Mucosa of descending colon (tissue), 3 donors: ENCODE data around the gene SLC6A3. TPM values are rescaled to one million over a fixed set of nuclear protein-coding genes. Genes with fewer than 3 reads are reported as not detected.
A peak's percentile ranks its signal among the peaks of the same experiment; 100 is the strongest.
"Not testable (repeated sequence)": the region's sequence is repeated elsewhere in the genome, so short reads cannot be mapped to it uniquely, and the experiment has no call there.

ENCODE experiments used
- ATAC-seq: fragments of 200-7000 bp; cut with Tn5 transposase; one replicate; pipeline ENCODE4 v1.9.1; 2020; ENCODE audit warnings: mild to moderate bottlenecking, moderate library complexity
- DNase-seq, 3 donors: peaks; one replicate each; pipeline ENCODE4 v3.0.0-alpha.2; 2020
- H3K36me3 ChIP-seq: fragments of 200-600 bp; one replicate; pipeline ENCODE4 v1.8.0; 2021; ENCODE audit warnings: low read depth, mild to moderate bottlenecking
- H3K4me1 ChIP-seq: fragments of 200-600 bp; one replicate; pipeline ENCODE4 v1.8.0; 2021; ENCODE audit warnings: low read depth, mild to moderate bottlenecking
- H3K4me3 ChIP-seq: fragments of 200-600 bp; one replicate; pipeline ENCODE4 v1.8.0; 2021; ENCODE audit warnings: mild to moderate bottlenecking
- H3K9me3 ChIP-seq: fragments of 200-600 bp; one replicate; pipeline ENCODE4 v1.8.0; 2021; ENCODE audit warnings: mild to moderate bottlenecking
- intact Hi-C, 2 donors: fragments of 100-400 bp; cut with DNase I in 1 of 2; cut with micrococcal nuclease in 1 of 2; formaldehyde crosslinking; loops; one replicate each; pipeline versions ENCODE4 v1.11.0 to v1.11.1; 2022; cut with DNase I, micrococcal nuclease
- total RNA-seq, 3 donors: library from RNA; stranded (reverse); fragmentation: NEBNext Ultra II Directional in 2 of 3; extraction: Animal tissue kit (Norgen Biotek cat#: 25700) in 2 of 3; gene quantifications; one replicate each; pipeline versions ENCODE4 v1.2.1 to v1.2.4, GENCODE V29; 2021 to 2023
- TF ChIP-seq, protein P1 (sequence below): fragments of 200-600 bp; IDR thresholded peaks from one replicate; pipeline ENCODE4 v1.8.0; 2022; ENCODE audit warnings: antibody characterized with exemption, mild to moderate bottlenecking
- donor health status: DM: no; HTN: no; CAD: no; lungs with moderate emphysema.
- donor health status: DM: no; HTN: no; CAD: no.
- donor health status: DM: no; HTN: yes; CAD: no.

SLC6A3 gene
- total RNA-seq, 3 donors from 2014 or later = not detected

DNA sequence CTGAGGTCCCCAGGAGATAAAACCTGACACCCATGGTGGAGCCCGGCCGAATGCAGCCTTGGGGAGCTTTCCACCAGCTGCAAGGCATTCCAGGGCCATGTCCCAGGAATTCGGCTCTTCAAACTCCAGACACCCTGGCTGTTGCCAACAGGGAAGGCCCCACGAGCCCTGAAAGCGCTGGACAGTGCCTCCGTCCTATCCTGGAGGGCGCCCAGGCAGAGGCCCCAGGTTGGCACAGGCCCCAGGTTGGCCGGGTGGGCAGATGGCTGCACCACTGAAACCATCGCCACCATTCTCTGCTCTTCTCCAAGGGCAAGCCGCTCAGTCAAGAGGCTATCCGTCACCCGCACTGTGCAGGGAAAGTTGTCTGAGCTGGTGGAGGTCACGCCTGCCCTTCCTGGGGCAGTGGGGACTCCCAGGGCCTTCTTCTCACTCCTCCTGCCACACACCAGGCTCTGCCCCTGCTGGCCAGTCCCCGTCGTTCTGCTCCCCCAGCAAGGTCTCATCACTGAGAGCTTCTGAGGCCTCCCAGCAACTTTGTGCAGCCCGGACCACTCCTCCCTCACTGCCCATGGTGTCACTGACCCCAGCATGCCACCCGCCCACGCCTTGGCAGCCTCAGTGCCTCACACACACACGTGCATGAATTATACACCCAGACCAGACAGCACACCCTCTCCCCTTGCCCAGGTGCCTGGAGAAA, 21.2 kb downstream of the SLC6A3 start:
- Histone ChIP-seq H3K4me3 (no peak overlapping the region), H3K9me3 (peaks cover 21% of the 10 kb centered on the region), H3K4me1 (no peaks in the 10 kb centered on the region), H3K36me3 (no peaks in the 10 kb centered on the region)
- DNase-seq (peak in 1 of 3 donors; percentile 16), ATAC-seq (no peak)
- TF ChIP-seq, protein P1, sequence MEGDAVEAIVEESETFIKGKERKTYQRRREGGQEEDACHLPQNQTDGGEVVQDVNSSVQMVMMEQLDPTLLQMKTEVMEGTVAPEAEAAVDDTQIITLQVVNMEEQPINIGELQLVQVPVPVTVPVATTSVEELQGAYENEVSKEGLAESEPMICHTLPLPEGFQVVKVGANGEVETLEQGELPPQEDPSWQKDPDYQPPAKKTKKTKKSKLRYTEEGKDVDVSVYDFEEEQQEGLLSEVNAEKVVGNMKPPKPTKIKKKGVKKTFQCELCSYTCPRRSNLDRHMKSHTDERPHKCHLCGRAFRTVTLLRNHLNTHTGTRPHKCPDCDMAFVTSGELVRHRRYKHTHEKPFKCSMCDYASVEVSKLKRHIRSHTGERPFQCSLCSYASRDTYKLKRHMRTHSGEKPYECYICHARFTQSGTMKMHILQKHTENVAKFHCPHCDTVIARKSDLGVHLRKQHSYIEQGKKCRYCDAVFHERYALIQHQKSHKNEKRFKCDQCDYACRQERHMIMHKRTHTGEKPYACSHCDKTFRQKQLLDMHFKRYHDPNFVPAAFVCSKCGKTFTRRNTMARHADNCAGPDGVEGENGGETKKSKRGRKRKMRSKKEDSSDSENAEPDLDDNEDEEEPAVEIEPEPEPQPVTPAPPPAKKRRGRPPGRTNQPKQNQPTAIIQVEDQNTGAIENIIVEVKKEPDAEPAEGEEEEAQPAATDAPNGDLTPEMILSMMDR = no peak
- intact Hi-C loops = no loop called here

DNA sequence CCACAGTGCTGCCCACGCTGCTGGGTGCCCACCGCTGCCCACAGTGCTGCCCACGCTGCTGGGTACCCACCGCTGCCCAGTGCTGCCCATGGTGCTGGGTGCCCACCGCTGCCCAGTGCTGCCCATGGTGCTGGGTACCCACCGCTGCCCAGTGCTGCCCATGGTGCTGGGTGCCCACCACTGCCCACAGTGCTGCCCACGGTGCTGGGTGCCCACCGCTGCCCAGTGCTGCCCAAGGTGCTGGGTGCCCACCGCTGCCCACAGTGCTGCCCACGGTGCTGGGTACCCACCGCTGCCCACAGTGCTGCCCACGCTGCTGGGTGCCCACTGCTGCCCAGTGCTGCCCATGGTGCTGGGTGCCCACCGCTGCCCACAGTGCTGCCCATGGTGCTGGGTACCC, 22.7 kb downstream of the SLC6A3 start:
- H3K36me3 ChIP-seq, H3K9me3 ChIP-seq, H3K4me1 ChIP-seq, H3K4me3 ChIP-seq, intact Hi-C loops, ATAC-seq: not testable (repeated sequence)
- DNase-seq = peak in 1 of 3 donors; percentile 5

DNA sequence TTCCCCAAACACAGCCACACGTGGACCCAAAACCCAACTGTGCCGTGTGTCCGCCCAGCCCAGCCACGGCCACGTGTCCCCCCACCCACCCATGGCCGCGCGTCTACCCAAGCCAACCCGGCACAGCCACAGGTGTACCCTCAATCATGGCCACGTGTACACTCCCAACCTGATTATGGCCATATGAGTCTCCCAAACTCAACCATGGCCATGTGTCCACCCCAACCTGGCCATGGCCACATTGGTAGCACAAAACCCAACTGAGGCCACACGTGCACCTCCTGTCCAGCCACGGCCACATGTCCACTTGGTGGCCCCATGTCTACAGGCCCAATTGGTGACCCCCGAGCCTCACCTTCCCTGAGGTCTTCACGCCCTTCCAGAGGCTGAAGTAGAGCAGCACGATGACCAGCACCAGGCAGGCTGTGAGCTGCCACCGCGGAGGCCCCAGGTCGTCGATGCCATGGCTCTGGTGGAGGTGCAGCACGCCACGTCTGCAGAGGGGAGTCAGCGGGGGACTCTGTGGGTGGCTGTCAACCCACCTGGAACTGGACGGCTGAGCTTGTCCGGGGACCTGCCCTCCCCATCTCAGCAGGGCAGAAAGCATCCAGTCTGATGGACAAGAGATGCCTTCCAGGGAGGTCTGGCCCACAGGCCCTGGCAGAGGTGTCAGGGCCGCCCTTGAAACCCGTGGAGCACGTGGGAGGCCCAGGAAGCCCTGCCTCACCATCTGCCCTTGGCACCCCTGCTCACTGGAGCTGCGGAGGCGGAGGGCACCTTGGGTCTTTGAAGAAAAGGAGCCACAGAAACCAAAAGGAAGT, 23.5 kb downstream of the SLC6A3 start:
- intact Hi-C loops = no loop called here

DNA sequence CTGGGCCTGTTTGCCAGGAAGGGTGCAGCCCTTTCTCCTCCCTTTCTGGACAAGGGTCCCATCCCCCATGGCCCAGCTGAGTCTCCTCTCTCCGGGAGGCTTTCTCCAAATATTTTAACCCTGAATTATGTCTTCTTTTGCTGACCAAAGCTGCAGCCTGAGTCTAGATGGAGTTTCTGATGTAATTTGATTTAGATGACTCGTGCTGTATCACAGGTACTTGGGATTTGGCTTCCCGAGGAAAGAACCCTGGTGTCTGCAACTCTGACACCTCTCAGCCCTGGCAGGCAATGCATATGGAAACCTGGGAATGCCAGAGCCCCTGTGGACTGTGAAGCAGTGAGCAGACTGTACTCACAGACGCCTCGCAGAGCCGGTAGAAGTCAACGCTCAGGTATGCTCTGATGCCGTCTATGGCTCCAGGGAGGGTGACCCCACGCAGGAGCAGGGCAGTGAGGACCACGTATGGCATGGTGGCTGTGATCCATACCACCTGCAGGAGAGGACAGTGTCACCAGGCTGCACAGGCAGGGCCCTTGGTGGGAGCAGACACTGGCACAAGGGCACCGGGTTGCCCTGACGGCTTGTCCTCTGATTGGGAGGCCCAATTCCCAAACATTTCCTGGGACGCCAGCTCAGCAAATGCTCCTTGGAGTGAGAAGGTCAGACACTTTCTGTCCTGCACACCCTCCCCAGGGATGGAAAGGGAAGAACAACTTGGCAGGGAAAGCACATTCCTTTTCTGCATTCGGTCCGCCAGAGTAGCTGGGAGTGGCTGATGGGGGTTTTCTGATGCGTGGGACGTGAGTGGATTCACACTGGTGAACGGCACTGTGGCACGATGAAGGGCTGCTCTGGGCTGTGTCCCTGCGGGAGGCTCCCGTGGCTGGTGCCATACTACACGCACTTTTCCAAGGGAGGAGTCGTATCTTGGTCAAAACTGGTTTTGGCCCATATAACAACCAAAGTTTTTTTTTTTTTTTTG, 24.7 kb downstream of the SLC6A3 start:
- TF ChIP-seq, protein P1 = no peak
- no peaks in the 10 kb centered on the region for H3K4me1 ChIP-seq
- H3K9me3 ChIP-seq = no peaks in the 10 kb centered on the region
- no peaks in the 10 kb centered on the region for H3K36me3 ChIP-seq
- intact Hi-C loops = no loop called here
- DNase-seq = peak in 1 of 3 donors; percentile 21
- H3K4me3 ChIP-seq = no peak overlapping the region
- no peak for ATAC-seq

More for the DNA sequence above, 23.5 kb downstream of the SLC6A3 start:
- DNase-seq = peak in 2 of 3 donors; percentile 10 to 33
- H3K36me3 ChIP-seq = no peaks in the 10 kb centered on the region
- TF ChIP-seq, protein P1 = no peak
- no peaks in the 10 kb centered on the region for H3K4me1 ChIP-seq
- no peaks in the 10 kb centered on the region for H3K9me3 ChIP-seq
- no peak overlapping the region for H3K4me3 ChIP-seq
- no peak for ATAC-seq

DNA sequence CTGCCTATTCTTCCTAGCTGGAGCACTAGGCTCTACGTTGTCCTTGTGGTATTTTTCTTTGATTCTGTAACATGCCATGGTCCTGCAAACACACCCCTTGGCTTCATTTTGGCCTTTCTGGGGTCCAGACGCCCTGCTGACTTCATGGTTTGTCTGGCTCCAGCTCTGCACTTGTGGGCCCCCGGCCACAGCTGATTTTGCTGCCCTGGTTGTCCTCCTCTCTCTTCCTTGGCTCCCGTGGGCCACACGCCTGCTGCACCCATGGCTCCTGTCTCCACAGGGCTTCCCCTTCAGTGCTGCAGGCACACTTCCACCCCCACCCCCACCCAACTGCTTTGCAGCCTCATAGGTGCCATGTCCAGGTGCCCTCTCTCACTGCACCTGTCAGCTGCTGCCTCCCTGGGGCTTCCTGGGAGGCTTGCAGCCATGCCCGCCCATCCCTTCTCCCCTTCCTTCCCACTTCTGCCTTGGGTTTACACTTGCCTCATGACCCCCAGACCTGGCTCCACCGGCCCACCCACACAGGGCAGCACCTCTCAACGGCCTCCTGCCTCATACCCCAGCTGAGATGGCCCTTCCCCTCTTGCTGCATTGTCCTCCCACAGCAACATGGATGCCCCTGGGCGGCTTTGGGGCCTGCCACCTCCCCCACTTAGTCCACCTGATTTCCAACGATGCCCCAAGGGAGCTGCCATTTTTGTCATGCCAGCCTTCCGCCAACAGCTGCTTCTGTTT, 25.6 kb downstream of the SLC6A3 start:
- Histone ChIP-seq H3K4me1 (no peaks in the 10 kb centered on the region), H3K9me3 (no peaks in the 10 kb centered on the region), H3K4me3 (no peak overlapping the region), H3K36me3 (no peaks in the 10 kb centered on the region)
- no peak for ATAC-seq
- intact Hi-C loops = no loop called here
- TF ChIP-seq, protein P1 = no peak
- peak in 1 of 3 donors; percentile 25 for DNase-seq
